GM03348 (cell line): ENCODE measurements around the gene RAB11FIP3.
"Not testable (repeated sequence)": the region's sequence is repeated elsewhere in the genome, so short reads cannot be mapped to it uniquely, and the experiment has no call there.

Source experiments
- DNase-seq: peaks from one replicate; pipeline ENCODE4 v3.0.0; 2012; ENCODE audit warnings: low spot score

The RAB11FIP3 gene

GRCh38 chr16:495127-495748 lies 69.8 kb downstream of the RAB11FIP3 start:
- DNase-seq, result peak; percentile 55

GRCh38 chr16:496097-496886 lies 70.8 kb downstream of the RAB11FIP3 start:
- no peak for DNase-seq

- no peak for DNase-seq
Measured at GRCh38 chr16:497258-497657, 71.8 kb downstream of the RAB11FIP3 start.

GRCh38 chr16:499924-500323 lies 74.5 kb downstream of the RAB11FIP3 start:
- no peak for DNase-seq

GRCh38 chr16:500709-501108 lies 75.3 kb downstream of the RAB11FIP3 start:
- DNase-seq, result no peak

GRCh38 chr16:502179-502943 lies 76.9 kb downstream of the RAB11FIP3 start:
- DNase-seq, result no peak

GRCh38 chr16:503150-504071 lies 78.0 kb downstream of the RAB11FIP3 start:
- no peak for DNase-seq

GRCh38 chr16:505479-506245 lies 80.2 kb downstream of the RAB11FIP3 start:
- no peak for DNase-seq

- no peak for DNase-seq
Measured at GRCh38 chr16:506246-506546, 80.7 kb downstream of the RAB11FIP3 start.

GRCh38 chr16:507527-507926 lies 82.1 kb downstream of the RAB11FIP3 start:
- not testable (repeated sequence) for DNase-seq

- DNase-seq, result no peak
Measured at GRCh38 chr16:507996-508395, 82.5 kb downstream of the RAB11FIP3 start.

GRCh38 chr16:508884-509736 lies 83.7 kb downstream of the RAB11FIP3 start:
- DNase-seq, result no peak

- no peak for DNase-seq
Measured at GRCh38 chr16:510066-510825, 84.8 kb downstream of the RAB11FIP3 start.

- DNase-seq, result no peak
Measured at GRCh38 chr16:512802-513201, 87.4 kb downstream of the RAB11FIP3 start.

- no peak for DNase-seq
Measured at GRCh38 chr16:513950-514349, 88.5 kb downstream of the RAB11FIP3 start.

GRCh38 chr16:515175-515938 lies 89.9 kb downstream of the RAB11FIP3 start:
- no peak for DNase-seq

GRCh38 chr16:515939-516226 lies 90.4 kb downstream of the RAB11FIP3 start:
- no peak for DNase-seq

GRCh38 chr16:516301-516700 lies 90.9 kb downstream of the RAB11FIP3 start:
- no peak for DNase-seq

GRCh38 chr16:518858-519257 lies 93.4 kb downstream of the RAB11FIP3 start:
- DNase-seq, result no peak
